MCF 10A (cell line): ENCODE data around the gene EIF4A3. TPM values are rescaled to one million over a fixed set of nuclear protein-coding genes. Genes with fewer than 3 reads are reported as not detected.

ENCODE experiments used
- BruUV-seq: library from RNA; stranded (reverse); fragments of 400-500 nt; replicated peaks from 2 replicates; lab custom pipeline; 2021; lab: Mats Ljungman, UMichigan
- CTCF ChIA-PET: fragments of 300-600 bp; sonication (Branson Sonifier 250); formaldehyde crosslinking; extraction: SDS; loops from one replicate; lab custom pipeline; 2021; ENCODE audit warnings: antibody characterized with exemption, inconsistent platforms; lab: Yijun Ruan, JAX
- POLR2A ChIA-PET: fragments of 300-600, 350-650 bp; sonication (Branson Sonifier 250); formaldehyde crosslinking; extraction: SDS; loops from one replicate; lab custom pipeline; 2020; ENCODE audit warnings: antibody characterized with exemption, inconsistent platforms; lab: Yijun Ruan, JAX
- DNase-seq: peaks from one replicate; pipeline ENCODE4 v3.0.0-alpha.2; 2018; ENCODE audit not compliant: unreplicated experiment
- H3K27ac Mint-ChIP-seq: one replicate; pipeline ENCODE4 v1.8.0; 2022; ENCODE audit warnings: mild to moderate bottlenecking, low read depth, mixed read lengths; ENCODE audit not compliant: unreplicated experiment
- H3K27me3 Mint-ChIP-seq: one replicate; pipeline ENCODE4 v1.8.0; 2022; ENCODE audit warnings: mixed read lengths; ENCODE audit not compliant: insufficient read depth, unreplicated experiment
- H3K36me3 Mint-ChIP-seq: one replicate; pipeline ENCODE4 v1.8.0; 2022; ENCODE audit warnings: mild to moderate bottlenecking, moderate library complexity, mixed read lengths; ENCODE audit not compliant: insufficient read depth, unreplicated experiment
- H3K4me1 Mint-ChIP-seq: one replicate; pipeline ENCODE4 v1.8.0; 2022; ENCODE audit warnings: mixed read lengths; ENCODE audit not compliant: insufficient read depth, unreplicated experiment
- H3K4me3 Mint-ChIP-seq: one replicate; pipeline ENCODE4 v1.8.0; 2022; ENCODE audit warnings: mild to moderate bottlenecking, moderate library complexity, mixed read lengths; ENCODE audit not compliant: unreplicated experiment
- H3K9me3 Mint-ChIP-seq: one replicate; pipeline ENCODE4 v1.8.0; 2022; ENCODE audit warnings: mixed read lengths; ENCODE audit not compliant: unreplicated experiment
- intact Hi-C: fragments of 100-400 bp; cut with micrococcal nuclease; formaldehyde crosslinking; loops from 2 replicates; pipeline ENCODE4 v1.14.1; 2022
- total RNA-seq: library from RNA; stranded (reverse); gene quantifications from 2 replicates; pipeline ENCODE4 v1.2.3, GENCODE V29; 2022
- TF ChIP-seq, protein P1 (sequence below): fragments of 200-600 bp; IDR thresholded peaks from one replicate; pipeline ENCODE4 v1.8.0; 2022; ENCODE audit warnings: antibody characterized with exemption, mild to moderate bottlenecking; ENCODE audit not compliant: unreplicated experiment

Gene EIF4A3
- total RNA-seq, 1 experiment from 2014 or later: 87.0 TPM

GRCh38 chr17:80195141-80195540, 48.2 kb upstream of the EIF4A3 start:
- Mint-ChIP-seq H3K4me1 (no peaks in the 10 kb centered on the region), H3K4me3 (no peak overlapping the region), H3K36me3 (peaks cover 20% of the 10 kb centered on the region), H3K27ac (no peak overlapping the region), H3K9me3 (no peaks in the 10 kb centered on the region), H3K27me3 (no peaks in the 10 kb centered on the region)
- ChIA-PET POLR2A (no interaction called here), CTCF (interaction anchor here (0.6 to 1.9 kb wide), 11 partner anchors 8 to 559 kb away, joined by 3 to 8 read pairs (median 3); no protein-coding TSS in a partner anchor)
- TF ChIP-seq, protein P1, sequence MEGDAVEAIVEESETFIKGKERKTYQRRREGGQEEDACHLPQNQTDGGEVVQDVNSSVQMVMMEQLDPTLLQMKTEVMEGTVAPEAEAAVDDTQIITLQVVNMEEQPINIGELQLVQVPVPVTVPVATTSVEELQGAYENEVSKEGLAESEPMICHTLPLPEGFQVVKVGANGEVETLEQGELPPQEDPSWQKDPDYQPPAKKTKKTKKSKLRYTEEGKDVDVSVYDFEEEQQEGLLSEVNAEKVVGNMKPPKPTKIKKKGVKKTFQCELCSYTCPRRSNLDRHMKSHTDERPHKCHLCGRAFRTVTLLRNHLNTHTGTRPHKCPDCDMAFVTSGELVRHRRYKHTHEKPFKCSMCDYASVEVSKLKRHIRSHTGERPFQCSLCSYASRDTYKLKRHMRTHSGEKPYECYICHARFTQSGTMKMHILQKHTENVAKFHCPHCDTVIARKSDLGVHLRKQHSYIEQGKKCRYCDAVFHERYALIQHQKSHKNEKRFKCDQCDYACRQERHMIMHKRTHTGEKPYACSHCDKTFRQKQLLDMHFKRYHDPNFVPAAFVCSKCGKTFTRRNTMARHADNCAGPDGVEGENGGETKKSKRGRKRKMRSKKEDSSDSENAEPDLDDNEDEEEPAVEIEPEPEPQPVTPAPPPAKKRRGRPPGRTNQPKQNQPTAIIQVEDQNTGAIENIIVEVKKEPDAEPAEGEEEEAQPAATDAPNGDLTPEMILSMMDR: no peak
- no TSS peak for BruUV-seq
- intact Hi-C loops: no loop called here
- no peak for DNase-seq

DNA sequence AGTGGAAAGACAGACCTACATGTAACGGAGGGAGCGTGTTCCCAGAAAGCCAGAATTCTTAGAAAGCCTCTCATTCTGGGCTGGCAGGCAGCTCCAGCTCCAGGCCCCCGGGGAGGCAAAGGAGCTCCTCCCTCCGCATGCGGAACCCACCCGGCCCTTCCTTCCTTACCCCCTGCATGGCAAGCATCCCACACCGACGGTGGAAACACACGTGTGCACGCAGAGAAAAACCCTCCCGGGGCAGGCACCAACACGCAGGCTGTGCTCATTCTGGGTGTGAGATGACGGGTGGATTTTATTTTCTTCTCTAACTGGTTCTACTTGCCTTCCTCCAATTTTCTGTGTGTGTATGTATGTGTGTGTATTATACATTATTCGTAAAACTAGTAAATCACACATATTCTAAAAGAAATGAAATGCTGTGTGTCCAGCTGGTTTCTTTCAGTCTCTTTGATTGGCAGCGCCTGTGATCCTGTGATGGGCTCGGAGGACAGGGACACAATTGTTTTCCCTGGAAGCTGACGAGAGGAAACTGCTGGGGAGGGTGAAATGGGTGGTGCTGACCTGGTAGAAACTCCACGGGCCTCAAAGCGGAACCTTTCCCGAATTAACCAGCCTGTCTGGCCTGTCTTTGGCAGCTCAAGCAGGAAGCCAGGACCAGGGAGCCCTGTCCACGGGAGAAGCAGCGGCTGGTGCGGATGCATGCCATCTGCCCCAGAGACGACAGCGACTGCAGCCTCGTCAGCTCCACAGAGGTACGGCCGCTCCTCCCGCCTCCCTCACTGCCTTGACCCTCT, 45.1 kb upstream of the EIF4A3 start:
- TF ChIP-seq, protein P1: no peak
- ChIA-PET CTCF (interaction anchor here (0.7 kb wide), 1 partner anchor 627 kb away, joined by 3 read pairs; no protein-coding TSS in a partner anchor), POLR2A (interaction anchor here (0.8 to 1.0 kb wide), 3 partner anchors 26 to 46 kb away, joined by 3 to 4 read pairs (median 3); no protein-coding TSS in a partner anchor)
- Mint-ChIP-seq H3K27me3 (no peaks in the 10 kb centered on the region), H3K4me1 (peaks cover 5% of the 10 kb centered on the region), H3K4me3 (no peak overlapping the region), H3K36me3 (peaks cover 7% of the 10 kb centered on the region), H3K27ac (no peak overlapping the region), H3K9me3 (no peaks in the 10 kb centered on the region)
- no TSS peak for BruUV-seq
- DNase-seq: no peak
- intact Hi-C loops: no loop called here

DNA sequence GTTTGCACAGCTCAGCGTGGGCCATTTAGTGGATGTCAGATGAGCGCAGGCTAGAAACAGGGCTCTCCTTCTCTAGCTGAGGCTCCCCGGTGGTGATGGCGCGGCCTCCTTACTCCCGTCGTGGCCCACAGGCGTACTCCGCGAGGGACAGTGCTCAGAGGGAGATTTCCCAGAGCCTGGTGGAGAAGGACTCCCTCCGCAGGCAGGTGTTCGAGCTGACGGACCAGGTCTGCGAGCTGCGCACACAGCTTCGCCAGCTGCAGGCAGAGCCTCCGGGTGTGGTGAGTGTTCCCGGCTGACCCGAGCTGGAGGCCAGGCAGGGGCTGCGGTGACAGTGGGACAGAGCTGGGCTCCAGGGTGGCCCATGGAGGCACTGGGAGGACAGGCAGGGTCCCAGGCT, 44.3 kb upstream of the EIF4A3 start:
- Mint-ChIP-seq H3K9me3 (no peaks in the 10 kb centered on the region), H3K27me3 (no peaks in the 10 kb centered on the region), H3K4me3 (no peak overlapping the region), H3K36me3 (no peaks in the 10 kb centered on the region), H3K27ac (no peak overlapping the region), H3K4me1 (peaks cover 8% of the 10 kb centered on the region)
- no TSS peak for BruUV-seq
- ChIA-PET POLR2A (interaction anchor here (0.8 to 1.0 kb wide), 2 partner anchors 27 to 45 kb away, joined by 3 read pairs; no protein-coding TSS in a partner anchor), CTCF (interaction anchor here (0.6 to 0.7 kb wide), 3 partner anchors 28 to 628 kb away, joined by 3 to 6 read pairs (median 3); no protein-coding TSS in a partner anchor)
- intact Hi-C loops: no loop called here
- TF ChIP-seq, protein P1: no peak
- no peak for DNase-seq

GRCh38 chr17:80190716-80191115, 43.8 kb upstream of the EIF4A3 start:
- H3K4me1 Mint-ChIP-seq: peaks cover 8% of the 10 kb centered on the region
- no peaks in the 10 kb centered on the region for H3K9me3 Mint-ChIP-seq
- DNase-seq: no peak
- H3K27me3 Mint-ChIP-seq: no peaks in the 10 kb centered on the region
- no peak overlapping the region for H3K4me3 Mint-ChIP-seq
- ChIA-PET POLR2A (interaction anchor here (0.6 kb wide), 1 partner anchor 412 kb away, joined by 3 read pairs; no protein-coding TSS in a partner anchor), CTCF (interaction anchor here (0.6 kb wide), 1 partner anchor 29 kb away, joined by 3 read pairs; no protein-coding TSS in a partner anchor)
- H3K36me3 Mint-ChIP-seq: no peaks in the 10 kb centered on the region
- intact Hi-C loops: no loop called here
- BruUV-seq: no TSS peak
- TF ChIP-seq, protein P1: no peak
- no peak overlapping the region for H3K27ac Mint-ChIP-seq
